ENCODE results near the gene SIGLEC1.

The SIGLEC1 gene

DNA sequence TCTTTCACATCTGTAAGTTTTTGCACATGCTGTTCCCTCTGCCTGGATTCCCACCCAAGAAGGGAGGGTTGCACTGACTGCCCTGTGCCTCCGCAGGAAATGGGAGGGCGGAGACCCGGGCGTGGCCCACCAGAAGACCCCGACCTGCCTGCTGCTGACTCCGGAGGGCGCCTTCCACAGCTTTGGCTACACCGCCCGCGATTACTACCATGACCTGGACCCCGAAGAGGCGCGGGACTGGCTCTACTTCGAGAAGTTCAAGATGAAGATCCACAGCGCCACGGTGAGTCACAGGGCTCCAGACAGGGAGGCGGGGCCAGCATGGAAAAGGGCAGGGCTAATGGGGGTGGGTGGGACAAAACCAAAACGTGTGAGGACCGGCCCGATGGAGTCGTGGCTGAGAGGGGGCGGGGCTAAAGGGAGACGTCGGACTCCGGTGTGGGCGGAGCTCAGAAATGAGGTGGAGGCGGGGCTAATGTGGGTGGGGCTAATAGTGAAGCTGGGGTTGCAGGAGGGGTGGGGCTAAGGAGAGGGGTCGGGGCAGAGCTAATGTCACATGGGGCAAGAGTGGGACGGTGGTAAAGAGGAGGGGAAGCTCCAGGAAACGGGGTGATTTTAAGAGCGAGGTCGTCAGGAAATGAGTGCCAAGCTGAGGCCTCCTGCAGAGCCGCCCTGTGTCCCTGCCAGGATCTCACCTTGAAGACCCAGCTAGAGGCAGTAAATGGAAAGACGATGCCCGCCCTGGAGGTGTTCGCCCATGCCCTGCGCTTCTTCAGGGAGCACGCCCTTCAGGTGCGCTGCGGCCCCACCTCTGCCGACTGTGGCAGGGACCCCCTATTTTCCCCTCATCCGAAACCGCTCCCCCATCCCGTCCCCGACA, 32.6 kb upstream of the SIGLEC1 start:
- DNase-seq (ENCODE audit: low read depth in 2 of 2), result no peak

DNA sequence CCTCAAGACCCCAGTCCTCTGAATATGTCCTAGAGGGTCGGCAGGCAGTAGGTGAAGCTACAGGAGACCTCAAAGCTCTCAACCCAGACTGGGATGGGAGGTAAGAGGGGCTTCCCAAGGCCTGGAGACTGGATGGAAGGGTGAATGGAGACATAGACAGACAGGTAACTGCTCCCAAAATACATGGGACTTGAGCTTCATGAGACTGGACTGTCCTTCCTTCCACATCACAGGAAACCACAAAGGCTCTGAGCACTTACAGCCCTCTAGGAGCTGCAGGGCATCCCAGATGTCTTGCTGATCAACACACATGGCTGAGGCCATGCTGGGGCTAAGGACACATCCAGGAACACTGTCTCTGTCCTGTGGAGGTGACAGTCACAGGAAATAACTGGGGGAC, 31.6 kb upstream of the SIGLEC1 start:
- no peak for DNase-seq (ENCODE audit: low read depth in 2 of 2)

DNA sequence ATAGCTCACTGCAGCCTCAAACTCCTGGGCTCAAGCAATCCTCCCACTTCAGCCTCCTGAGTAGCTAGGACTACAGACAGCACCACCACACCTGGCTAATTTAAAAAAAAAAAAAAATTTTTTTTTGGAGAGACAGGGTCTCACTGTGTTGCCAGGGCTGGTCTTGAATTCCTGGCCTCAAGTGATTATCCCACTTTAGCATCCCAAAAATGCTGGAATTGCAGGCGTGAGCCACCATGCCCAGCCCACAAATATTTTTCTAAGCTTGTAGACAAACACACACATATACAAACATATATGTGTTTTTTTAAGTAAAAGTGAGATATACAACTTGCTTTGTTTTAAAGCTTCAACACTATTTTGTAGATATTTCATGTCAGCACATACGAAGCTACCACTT, 30.9 kb upstream of the SIGLEC1 start:
- no peak for DNase-seq (ENCODE audit: low read depth in 2 of 2)

DNA sequence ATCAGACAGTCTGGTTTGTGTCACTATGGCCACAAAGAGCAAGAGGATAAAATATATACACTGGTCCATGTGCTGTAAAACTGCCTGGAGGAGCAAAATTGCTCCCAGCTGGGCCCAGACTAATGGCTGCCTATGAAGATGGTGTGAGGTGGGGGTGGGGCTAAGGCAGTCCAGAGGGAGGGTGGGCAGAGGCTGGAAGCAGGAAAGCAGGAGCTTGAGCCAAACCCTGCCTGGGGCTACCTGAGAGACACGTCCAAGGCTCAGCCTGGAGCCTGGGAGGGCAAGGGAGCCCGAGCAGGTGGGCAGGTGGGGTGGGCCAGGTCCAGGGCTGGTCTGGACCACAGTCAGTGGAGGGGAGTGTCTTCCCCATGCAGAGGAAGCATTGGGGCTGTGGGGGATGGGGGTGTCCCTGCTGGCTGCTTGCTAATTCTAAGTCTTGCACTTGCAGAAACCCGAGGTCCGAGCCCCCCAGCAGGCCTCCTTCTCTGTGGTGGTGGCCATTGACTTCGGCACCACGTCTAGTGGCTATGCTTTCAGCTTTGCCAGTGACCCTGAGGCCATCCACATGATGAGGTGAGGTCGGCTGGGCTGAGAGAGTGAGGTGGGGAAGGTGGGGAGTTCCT, 29.5 kb upstream of the SIGLEC1 start:
- no peak for DNase-seq (ENCODE audit: low read depth in 2 of 2)

DNA sequence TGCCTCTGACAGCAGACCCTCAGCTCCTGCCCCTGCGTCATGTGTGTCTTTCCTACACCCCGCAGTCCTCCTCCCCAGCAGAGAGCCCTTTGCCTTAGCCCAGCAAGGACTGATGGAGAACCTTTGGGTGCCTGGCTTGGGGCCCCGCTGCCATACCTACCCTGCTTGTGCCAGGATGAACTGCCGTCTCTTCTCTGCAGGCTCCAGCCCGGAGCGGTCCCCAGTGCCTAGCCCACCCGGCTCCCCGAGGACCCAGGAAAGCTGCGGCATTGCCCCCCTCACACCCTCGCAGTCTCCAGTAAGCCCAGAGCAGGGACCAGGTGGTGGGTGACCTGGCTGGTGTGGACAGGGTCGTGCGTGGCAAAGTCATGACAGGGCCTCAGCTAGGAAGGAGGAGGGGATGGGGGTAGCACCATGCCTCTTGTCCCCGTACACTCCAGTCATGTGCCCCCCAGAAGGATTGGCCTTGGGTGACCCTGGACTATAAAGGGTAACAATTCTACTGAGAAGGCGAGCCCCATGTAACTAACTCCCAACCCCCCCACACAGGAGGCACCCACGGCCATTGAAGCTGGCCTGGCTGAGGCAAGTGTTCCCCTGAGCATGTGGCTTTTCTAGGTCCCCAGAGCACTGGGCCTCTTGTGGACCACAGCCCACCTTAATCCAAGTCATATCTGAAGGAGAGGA, 28.4 kb upstream of the SIGLEC1 start:
- DNase-seq (ENCODE audit: low read depth in 2 of 2), result no peak

DNA sequence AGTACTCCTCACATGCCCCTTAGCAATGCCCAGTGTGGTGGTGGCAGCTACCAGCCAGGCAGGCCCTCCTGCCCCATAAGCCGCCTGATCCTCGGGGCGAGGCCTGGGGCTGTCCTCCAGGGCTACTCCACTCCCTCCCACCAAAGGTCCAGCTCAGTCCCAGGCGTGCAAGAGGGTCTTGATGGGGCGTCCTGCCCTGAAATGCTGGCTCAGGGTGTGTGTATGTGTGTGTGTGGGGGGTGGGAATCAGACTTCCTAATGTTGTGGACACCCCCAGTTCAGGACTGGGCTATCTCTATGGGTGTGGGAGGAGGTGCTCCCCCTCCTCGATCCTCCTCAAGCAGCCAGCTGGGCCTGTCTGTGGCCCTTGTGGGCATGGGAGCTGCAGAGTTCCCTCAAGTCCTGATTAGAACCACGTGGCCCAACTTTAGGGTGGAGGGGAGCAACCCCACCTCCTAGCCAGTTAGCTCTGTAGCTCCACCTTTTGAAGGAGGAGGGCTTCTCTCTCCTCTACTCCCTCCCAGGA, 27.6 kb upstream of the SIGLEC1 start:
- no peak for DNase-seq (ENCODE audit: low read depth in 2 of 2)

DNA sequence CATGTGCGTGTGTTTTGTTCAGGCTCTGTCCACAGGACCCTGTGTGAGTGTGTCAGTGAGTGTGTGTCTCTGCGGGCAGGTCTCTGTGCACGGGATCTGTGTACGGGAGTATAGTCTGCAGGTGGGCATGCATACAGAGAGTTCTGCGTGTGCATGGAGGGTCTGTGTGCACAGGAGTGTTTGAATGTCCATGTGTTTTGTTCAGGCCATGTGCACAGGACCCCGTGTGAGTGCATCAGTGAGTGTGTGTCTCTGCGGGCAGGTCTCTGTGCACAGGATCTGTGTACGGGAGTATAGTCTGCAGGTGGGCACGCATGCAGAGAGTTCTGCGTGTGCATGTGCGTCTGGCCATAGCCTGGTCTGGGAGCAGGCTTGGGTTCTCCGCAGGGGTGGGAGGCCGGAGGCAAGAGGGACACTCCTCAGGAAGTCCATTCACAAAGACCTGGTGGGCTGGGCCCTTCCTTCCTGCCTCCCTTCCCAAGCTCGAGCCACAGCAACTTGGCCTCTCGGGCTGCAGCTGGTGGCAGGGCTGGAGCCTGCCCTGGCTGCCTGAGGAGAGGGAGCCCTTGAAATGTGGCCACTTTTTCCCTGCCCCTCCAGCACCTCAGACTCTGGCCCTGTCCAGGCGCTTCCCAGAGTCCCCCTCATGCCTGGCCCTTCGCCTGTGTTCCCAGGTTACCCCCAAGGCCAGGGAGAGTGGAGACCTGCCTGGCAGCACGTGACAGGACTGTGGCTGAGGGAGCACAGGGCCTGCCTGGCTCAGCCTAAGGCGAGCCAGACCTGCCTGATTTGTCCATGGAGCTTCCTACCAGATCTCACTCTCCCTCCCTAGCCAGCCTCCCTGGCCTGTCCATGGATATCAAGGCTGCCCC, 26.9 kb upstream of the SIGLEC1 start:
- DNase-seq (ENCODE audit: low read depth in 2 of 2), result no peak

DNA sequence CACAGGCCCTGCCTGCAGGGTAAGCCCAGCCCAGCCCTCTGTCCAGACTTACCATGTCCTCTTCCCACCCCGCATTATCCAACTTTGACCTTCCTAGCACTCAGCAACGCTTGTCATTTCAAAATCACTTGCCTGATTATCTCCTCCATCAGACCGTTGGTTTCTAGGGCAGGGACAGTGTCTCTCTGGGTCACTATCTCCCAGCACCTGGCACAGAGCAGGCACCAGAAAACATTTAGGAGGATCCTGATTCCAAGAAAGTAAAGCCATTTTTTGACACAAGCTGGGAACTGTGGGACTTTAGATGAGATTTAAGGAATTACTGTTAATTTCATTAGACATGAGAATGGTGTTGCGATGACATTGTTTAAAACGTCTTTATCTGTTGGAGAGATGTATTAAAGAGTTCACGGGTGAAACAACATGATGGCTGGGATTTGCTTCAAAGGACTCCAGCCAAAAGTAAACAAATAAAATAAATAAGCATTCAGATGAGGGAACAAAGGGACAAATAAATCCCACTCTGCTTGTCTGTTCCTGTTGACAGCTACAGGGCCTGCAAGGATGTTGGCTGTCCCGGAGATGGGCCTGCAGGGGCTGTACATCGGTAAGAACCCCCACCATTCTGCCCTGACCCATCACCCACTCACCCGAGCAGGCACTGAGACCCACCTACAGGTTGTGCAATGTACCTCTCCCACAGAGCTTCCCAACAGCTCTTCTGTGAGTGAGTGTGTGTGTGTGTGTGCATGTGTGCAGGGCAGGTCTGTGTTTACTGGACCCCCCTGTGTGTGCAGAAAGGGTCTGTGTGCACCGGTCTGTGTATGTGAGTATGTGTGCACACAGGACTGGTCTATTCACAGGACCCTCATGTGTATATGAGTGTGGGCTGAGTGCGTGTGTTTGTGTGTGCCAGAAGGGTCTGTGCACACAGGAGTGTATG, 26.0 kb upstream of the SIGLEC1 start:
- DNase-seq (ENCODE audit: low read depth in 2 of 2), result no peak

DNA sequence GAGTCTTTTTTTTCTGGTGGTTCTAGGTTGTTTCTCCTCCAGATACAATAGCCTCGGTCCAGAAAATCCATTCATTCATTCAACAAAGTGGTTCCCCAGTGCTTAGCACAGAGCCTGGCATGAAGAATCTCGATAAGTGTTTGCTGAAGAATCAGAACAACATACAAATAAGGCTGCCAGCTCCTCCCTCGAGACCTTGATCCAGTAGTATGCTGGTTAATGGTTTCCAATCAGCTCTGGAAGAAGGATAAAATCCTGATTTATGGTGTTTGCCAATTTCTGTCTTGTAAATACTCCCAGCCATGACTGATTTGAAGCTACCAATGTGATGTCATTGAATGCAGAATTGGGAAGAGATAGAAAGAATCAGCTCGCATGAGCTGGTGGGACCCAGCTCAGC, 23.4 kb upstream of the SIGLEC1 start:
- no peak for DNase-seq (ENCODE audit: low read depth in 2 of 2)

DNA sequence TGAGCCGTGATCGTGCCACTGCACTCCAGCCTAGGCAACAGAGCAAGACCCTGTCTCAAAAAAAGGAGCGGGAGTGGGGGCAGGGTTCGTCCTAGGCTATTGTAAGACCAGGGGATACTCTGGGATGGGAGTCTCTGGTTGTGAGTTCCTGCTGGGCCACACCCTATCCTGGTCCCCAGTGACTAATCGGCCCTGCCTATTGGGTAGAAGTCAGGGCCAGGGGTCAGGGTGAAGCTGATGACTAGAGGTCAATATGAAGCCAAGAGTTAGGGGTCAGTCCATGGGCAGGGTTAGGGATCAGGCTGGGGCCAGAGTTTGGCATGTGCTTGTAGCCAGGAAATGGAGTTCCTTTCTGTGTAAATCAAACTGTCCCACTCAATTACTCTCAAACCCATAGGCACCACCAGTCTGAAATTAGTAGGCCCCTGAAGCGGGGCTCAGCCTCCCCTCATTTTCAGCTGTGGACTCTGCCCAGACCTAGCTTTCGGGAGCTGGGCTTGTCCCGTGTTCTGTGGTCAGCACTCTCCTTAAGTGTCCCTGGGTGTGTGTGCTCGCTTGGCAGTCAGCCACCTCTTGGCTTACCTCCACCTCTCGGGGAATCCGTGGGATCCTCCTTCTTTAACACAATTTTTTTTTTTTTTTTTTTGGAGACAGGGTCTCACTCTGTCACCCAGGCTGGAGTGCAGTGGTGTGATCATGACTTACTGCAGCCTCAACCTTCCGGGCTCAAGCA, 21.9 kb upstream of the SIGLEC1 start:
- no peak for DNase-seq (ENCODE audit: low read depth in 2 of 2)

DNA sequence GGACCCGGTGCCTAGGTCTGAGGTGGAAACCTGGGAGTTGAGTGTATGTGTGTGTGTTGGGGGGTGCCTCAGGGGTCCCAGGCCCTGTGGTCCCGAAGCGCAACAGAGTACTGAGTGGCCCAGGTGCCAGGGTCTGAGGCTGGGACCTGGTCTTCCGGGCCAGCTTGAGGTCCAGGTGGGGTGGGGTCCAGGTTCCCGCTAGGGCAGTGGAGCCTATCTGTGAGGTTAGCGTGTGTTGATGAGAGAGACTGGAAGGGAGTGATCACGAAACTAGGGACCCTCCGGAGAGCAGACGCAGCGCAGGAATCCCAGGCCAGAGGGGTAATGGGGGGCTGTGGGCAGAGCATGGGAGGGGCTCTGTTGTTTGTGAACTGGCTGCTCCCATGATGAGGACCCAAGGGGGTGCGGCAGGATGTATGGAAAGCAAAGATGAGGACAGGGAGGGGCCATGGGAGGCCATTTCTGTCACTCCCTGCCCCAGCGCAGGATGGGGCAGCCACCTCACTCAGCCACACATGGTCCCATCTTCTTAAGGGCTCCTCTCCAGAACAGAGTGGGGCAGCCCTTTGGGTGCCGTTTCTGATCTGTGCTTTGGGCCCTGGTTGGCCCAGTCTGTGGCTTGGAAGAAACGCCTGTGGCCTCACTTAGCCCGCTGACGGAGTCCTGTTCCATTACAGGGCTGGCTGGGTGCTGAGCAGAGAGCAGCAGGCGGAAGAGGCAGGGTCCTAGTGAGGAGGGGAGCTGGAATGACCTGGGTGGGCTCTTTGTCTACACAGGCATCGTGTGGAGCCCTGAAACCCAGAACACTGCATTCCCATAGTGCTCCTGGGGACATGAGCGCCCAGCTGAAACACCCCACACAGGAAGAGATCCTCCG, 21.0 kb upstream of the SIGLEC1 start:
- DNase-seq (ENCODE audit: low read depth in 2 of 2), result no peak

DNA sequence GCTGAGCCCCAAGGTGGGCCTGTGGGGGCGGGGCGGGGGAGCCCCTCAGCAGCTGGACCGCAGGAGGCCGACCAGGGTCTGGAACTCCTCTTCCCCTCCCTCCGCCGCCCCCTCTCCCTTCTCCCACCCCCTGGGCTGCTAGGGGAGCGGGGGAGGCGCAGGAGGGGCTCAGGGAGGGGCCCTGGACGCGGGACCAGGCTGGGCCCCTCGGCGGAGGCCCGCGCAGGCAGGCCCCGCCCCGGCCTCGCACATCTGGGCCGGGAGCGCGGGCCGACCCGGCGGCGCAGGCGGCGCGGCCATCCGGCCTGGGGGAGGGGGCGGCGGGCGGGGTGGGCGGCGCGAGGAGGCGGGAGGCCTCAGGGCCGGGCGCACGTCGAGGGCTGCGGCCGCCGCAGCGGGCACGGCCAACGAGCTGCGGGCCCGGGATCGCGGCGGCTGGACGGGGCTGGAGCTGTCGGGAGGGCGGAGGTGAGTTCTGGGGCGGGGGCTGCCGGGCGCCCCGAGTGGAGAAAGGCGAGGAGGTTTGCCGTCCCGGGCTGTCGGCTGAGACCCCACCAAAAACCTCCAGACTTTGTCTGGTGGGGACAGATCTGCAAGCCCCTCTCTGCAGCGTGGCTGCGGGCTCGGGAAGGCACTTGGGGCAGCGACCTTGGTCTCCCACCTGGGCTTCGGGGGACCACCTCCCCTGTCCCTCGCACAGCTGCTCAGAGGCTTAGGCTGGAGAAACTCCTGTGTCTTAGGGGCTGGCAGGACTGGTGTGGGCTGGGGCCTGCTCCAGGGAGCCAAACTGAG, 20.1 kb upstream of the SIGLEC1 start, which contains the start of gene HSPA12B:
Gene HSPA12B (plus strand): TSS at position 359 of the 792 bp plus-strand sequence. CDS start 5,990 bp downstream, outside the sequence.
- no peak for DNase-seq (ENCODE audit: low read depth in 2 of 2)

DNA sequence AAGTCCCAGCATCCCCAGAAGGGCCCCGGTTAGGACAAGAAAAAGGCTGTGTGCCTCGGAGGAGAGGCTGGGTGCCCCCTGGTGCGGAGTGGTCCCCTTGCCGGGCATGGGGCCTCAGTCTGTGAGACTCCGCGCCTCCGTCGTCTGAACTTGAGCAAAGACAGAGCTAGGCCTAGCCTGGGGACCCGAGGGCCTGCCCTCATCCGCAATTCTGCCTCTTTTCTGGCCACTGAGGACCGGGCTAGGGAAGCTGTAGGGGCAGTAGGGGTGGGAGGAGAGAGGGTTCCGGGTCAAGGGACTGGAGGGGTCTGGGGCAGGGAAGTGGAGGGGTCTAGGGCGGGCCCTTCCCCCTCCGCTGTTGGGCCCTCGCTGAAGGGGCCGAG, 19.5 kb upstream of the SIGLEC1 start:
- no peak for DNase-seq (ENCODE audit: low read depth in 2 of 2)

DNA sequence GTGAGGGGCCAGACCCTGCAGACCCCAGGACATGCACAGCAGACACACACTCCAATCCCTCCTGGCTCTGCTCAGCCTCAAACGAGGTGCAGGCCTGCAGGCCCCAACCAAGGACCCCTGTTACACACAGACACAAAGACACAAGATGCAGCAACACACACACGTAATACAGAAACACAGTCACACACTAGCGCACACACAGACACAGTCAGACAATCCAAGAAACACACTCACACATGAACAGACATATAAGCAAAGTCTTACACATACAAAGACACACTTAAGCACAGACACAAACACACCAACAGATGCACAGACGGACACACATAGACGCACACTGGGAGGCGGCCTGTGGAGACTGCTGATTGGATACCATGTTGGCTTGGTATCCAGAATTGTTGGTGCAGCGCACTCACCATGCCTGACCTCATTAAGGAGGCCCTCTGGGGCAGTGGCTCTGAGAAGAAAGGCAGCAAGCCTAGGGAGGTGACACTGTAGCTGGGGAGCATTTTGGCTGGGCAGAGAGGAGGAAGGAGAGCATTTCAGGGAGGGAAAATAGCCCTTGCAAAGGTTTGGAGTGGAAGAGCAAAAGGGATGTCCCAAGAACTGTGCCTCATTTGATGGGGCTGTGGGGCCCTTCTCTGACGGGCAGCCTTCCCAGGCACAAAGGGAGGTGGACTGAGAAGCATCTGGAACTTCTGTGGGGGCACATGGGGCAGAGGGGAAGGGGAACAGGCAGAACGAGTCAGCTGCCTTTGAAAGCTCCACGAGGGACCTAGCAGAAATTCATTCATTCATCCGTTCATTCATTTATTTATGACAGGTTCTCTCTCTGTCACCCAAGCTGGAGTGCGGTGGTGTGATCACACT, 18.6 kb upstream of the SIGLEC1 start:
- no peak for DNase-seq (ENCODE audit: low read depth in 2 of 2)

DNA sequence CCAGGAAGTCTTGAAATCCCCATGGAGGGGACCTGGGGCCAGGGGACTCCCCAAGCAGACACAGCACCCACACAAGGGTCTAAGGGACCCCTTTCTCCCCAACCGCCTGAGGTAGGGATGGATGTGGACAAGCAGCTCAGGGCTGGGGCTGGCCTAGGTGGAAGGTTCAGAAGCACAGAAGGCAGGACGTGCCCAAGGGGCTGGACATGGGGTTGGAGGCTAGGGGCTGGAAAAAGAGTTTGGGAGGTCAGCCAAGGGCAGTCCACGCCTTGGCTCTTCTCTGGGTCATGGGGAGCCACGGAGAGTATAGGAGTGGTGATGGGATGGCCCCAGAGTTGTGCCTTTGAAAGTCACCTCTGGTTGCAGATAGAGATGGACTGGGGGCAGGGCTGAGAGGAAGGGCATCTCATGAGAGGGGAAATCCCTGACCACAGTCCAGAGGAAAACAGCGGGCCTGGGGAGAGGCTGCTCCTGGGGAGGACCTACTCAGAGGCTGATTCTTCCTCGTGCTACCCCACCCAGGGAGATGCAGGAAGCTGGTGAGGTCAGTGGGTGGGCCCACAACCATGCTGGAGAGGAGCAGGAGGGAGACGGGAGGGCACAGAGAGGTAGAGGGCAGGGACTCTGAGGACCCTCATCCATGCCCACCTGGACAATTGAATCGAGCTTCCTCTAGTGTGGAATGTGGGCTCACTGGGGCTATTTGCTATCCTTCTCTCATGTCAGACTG, 17.6 kb upstream of the SIGLEC1 start:
- DNase-seq (ENCODE audit: low read depth in 2 of 2), result no peak

DNA sequence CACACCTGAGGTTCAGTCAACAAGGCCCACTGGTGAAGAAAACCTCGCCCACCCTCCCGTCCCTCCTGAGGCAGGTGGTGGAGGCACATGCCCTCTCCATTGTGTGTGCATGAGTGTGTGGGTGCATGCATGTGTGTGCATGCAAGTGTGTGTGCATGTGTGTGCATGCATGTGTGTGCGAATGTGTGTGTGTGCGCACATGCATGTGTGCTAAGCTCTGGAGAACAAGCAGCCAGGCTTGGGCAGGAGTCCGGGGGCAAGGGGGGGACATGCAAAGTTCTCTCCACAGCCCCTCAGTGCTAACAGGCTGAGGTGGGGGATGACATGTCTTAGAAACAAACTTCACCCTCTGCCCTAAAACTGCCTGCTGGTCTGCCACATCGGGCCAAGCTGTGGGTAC, 17.0 kb upstream of the SIGLEC1 start:
- no peak for DNase-seq (ENCODE audit: low read depth in 2 of 2)

Measured in fibroblast of skin of left biceps (primary cell).